Suppressor macrophage treated with lipopolysaccharide for 4 hours (primary cell): ENCODE data around the gene BFSP1.

Source experiments
- DNase-seq: peaks from one replicate; pipeline ENCODE4 v3.0.0-alpha.2; 2020

Gene BFSP1

DNA sequence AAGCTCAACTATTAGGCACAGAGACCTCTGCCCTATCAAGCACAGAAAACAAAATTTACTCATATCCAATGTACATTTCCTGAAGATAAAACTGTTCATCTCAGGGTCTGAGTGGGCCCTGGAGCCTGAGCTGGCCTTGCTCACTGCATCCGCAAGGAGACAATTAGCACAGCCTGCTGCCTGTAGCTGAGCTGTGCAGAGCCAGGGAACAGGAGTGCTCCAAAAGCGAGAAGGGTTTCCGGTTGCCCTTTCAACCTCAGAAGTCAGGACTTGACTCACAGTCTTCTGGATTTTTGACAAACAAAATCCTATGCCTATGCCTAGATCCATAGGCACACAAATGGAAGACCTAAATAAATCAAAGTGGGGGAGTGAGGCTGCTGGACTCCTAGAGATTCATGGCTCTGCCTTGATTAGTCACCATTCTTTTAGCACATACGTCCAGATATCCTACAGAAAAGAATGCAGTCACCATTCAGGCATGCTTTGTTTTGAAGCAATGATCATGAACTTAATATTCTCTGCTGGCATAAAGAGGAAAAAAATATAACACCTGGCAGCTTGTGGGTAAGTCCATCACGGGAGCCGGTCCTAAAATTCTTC is 73.5 kb downstream of the BFSP1 start:
- DNase-seq = no peak

DNA sequence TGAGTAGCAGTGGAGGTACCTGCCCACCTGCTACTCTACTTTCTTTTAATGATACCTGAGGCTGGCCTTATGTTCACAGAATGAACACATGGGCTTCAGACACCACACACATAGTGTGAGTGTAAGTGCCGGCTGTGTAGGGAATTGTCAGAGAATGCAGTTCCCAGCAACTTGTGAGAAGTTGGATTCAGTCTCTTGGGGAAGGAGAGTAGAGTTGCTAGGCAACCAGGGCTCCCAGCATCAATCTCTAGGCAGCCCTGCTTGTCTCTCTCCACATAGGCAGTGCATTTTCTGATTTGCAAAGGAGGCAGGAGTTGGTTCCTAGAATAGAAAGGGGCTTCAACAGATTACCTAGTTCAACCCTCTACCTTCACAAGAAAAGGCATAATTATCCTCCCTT is 74.1 kb downstream of the BFSP1 start:
- no peak for DNase-seq

DNA sequence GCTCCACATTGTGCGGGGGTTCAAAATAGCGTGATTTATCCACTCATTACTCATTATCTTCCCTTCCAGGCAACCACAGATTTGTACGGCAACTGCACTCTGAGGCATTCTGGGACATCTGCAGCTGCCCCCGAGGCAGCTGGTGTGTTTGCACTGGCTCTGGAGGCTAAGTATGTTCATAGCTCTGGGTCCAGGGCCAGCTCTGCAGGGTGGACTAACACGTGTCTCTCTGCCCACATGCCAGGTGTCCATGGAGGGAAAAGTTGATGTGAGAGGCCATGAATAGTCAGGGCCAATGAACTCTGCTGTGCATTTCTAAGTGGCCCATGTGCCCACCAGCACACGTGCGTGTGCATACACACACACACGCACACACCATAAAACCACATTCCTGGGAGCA is 74.9 kb downstream of the BFSP1 start:
- no peak for DNase-seq

DNA sequence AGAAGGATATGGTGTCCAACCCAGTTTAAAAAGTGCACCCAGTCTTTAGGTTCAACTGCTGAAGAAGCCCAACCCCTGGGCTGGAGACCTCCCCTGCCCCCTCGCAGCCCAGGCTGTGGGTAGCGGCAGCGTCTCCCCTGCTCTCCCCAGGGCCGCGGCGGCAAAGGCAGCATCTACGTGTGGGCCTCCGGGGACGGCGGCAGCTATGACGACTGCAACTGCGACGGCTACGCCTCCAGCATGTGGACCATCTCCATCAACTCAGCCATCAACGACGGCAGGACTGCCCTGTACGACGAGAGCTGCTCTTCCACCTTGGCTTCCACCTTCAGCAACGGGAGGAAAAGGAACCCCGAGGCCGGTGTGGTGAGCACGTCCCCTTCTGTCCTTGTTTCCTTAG is 77.6 kb downstream of the BFSP1 start:
- no peak for DNase-seq

DNA sequence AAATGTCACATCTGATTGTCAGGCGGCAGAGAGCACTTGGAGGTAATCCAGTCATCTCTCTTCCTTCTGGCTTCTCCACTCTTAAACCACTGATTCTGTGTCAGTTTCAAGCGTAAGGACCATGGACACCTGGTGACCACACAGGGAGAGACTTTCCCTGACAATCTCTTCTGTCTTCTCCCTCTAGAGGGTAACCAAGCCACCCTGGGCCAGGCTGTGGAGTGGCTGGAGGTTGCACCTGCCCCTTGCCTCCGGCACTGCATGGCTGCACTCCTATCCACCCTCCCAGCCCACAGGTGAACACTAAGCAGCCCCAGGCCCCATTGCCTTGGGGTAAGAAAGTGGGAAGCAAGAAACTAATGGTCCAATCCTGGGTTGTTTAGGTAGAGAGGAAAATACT is 78.7 kb downstream of the BFSP1 start:
- DNase-seq = no peak

DNA sequence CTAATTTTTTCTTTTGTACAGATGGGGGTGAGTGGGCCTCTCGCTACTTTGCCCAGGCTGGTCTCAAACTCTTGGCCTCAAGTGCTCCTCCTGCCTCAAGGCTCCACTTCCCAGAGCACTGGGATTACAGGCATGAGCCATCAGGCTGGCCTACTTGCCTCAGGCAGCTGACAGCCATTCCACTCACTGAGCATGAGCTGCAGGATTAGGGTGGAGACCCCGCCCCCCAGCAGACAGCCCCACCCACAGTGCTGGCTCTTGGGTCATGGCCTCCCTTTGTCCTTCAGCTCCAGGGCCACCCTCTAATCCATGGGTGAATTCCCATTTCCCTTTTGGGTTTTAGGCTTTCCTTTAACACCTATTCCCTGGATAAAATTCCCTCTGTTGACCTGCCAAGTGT is 82.1 kb downstream of the BFSP1 start:
- DNase-seq = no peak

DNA sequence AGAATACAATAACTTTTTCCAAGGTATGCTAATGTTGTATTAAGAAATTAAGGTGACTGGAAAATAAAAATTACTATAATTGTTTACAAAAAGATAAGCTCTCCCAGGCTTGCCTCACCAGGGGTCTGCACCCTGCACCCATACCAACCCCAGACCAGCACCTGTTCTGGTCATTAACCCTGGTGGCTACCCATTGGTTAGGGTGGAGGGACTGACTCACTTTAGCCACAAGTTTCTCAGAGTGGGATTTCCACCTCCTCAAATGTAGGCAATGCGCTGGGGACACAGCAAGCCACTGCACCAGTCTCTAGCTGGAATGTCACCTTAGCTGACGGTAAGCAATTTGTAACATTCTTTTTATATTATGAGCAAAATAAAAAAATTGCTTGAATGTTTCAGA is 83.1 kb downstream of the BFSP1 start:
- DNase-seq = no peak

DNA sequence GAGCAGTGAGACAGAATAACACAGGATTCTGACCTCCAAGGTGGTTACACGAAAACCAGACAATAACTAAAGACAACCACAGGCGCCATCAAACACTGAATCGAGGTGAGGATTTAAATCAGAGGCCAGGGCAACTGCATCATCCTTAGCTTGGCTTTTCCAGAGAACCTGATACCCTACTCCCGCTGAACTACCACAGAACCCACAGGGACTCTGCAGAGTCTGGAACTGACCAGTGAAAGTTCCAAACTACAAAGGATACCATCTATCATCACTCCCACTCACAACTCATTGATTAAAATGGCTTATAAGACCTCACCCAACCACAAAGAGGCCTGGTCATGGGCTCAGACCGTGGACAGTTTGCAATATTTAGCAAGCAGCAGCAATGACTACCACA is 85.0 kb downstream of the BFSP1 start:
- DNase-seq = no peak

DNA sequence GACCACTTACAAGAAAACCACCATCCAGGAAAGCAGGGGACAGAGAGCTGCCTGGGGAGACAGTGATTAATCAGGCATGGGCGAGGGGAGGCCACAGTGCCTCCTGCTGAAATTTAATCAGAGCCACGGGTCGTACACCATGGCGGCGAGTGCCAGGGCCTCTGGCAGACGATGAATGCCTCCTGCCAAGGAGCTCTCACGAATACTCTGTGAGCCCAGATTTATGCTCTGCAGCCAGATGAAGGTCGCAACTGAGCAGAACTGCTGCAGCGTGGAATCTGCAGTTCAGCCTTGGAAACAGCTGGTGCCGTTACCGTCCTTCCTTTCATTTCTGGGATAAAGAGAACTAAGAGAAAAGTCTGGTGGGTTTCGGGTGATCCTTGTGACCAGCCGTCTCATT is 85.6 kb downstream of the BFSP1 start:
- DNase-seq = no peak

DNA sequence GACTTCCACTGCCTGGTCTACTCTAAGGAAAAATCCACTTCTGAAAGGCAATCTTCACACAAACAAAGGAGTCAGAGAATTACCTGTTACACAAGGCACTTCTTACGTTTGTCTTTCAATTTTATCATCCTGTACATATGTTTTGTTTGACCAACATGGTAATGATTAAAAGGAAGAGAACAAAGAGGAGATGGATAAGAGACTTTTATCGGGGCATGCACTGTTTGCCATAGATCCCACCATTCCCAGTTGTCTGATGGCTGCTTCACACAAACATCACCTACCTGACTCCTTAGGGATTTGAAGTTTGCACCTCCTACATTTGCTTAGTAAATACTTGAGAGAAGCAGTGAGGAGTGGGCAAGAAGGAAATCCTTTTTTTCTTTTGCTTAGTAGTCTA is 87.1 kb downstream of the BFSP1 start:
- DNase-seq = no peak
